NCI-H748 (cell line): Measurements from ENCODE around the gene RNF157.

Experiments used
- DNase-seq: peaks from one replicate; lab custom pipeline; 2025; ENCODE audit not compliant: unreplicated experiment; lab: John Stamatoyannopoulos, UW

The RNF157 gene

DNA sequence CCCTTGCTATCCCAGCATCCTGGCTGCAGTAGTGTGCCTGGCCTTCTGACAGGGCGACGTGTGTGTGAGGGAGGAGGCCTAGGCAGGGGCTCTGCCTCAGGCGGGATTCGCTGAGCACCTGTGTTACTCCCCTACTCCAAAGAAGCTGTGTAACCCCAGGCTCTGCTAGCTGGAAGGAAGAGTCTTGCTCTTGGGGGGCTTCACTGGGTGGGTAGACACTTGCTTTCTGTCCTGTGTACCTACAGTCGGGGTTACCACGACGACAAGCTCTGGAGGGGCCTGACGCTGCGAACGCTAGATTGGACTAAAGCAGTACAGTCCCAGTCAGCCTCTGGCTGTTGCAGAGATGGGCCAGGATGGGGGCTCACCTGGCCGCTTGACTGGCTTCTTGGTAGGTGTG is 146.2 kb downstream of the RNF157 start:
- no peak for DNase-seq

DNA sequence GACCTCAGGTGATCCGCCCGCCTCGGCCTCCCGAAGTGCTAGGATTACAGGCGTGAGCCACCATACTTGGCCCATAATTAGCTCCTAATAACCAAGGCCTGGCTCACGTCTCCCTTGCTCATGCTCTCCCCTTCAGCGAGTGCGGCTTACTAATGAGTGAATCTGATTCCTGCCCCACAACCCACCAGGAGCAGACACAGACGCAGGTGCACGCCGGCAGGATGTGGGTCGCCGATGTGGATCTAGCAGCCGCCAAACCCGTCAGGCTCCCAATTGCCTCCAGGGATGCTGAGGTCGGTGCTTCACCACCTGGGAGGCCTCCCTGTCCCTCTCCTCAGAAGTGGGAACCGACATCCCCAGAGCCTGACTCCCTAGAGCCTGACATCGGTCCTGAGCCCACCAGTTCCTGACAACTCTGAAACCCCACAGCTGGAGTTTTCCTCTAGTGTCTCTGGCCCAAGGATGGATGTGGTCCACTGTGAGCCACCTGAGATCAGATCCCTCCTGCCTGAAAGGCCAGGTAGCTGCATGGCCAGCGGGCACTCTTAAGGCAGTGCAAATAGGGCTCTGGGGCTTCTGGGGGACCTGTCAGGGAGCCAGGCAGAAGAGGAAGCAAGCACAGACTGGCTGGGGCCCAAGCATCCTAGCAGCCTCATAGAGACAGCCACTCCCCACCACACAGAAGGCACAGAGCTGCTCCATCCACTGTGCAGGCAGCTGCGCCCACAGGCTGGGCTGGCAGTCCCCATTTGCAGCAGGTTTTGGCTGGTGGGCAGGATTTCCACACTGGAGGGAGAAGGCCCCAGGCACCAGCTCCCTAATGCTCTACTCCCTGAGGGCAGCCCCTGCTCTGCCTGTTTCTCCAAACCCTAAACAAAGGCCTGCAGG is 147.5 kb downstream of the RNF157 start:
- no peak for DNase-seq
